K562 (cell line): ENCODE data around the gene UBXN11. TPM values are rescaled to one million over a fixed set of nuclear protein-coding genes. Genes with fewer than 3 reads are reported as not detected.

ENCODE experiments used
- ARHGAP35 ChIP-seq: fragments of 450-650 bp; IDR thresholded peaks from 2 replicates; pipeline ENCODE4 v1.6.1; 2018; ENCODE audit not compliant: partially characterized antibody
- E2F1 ChIP-seq: sonication (generic); formaldehyde crosslinking; IDR thresholded peaks from 2 replicates; pipeline ENCODE4 v1.8.1; 2023; ENCODE audit warnings: mild to moderate bottlenecking, missing genetic modification reagents, moderate library complexity
- ELF2 ChIP-seq: fragments of 250-450 bp; sonication (Bioruptor Pico); IDR thresholded peaks from 2 replicates; pipeline ENCODE4 v1.5.0; 2021; ENCODE audit warnings: mild to moderate bottlenecking
- HNRNPL ChIP-seq: fragments of 200-400 bp; formaldehyde crosslinking; IDR thresholded peaks from 2 replicates; pipeline ENCODE4 v1.6.1; 2017; ENCODE audit warnings: low read depth, mild to moderate bottlenecking, low read length
- MAX ChIP-seq: sonication (generic); formaldehyde crosslinking; IDR thresholded peaks from 2 replicates; pipeline ENCODE4 v1.9.0; 2022; ENCODE audit warnings: mild to moderate bottlenecking, missing genetic modification reagents
- POLR2A ChIP-seq: fragments of 450-650 bp; conservative IDR thresholded peaks from 2 replicates; pipeline ENCODE4 v1.6.1; 2016
- RBM22 ChIP-seq: fragments of 200-400 bp; formaldehyde crosslinking; IDR thresholded peaks from 2 replicates; pipeline ENCODE4 v1.6.1; 2018; ENCODE audit warnings: low read length, low read depth; ENCODE audit not compliant: poor library complexity, severe bottlenecking
- RCOR1 ChIP-seq, 2 experiments: IDR thresholded peaks; 2 replicates each; pipeline ENCODE4 v1.6.1; 2012; ENCODE audit warnings: low read depth in 2 of 2, low read length in 2 of 2, borderline replicate concordance in 1 of 2, improper control_type of control experiment in 1 of 2
- RHOXF2B ChIP-seq: fragments of 250-450 bp; sonication (Bioruptor Pico); conservative IDR thresholded peaks from 2 replicates; pipeline ENCODE4 v1.5.1; 2021
- RUNX1 ChIP-seq: sonication (generic); IDR thresholded peaks from 2 replicates; pipeline ENCODE4 v1.6.1; 2016; ENCODE audit warnings: antibody characterized with exemption, low read depth
- UBTF ChIP-seq, 2 experiments: IDR thresholded peaks; 2 replicates each; pipeline ENCODE4 v1.6.1; 2012; ENCODE audit warnings: improper control_type of control experiment in 2 of 2, low read depth in 2 of 2, low read length in 2 of 2, borderline replicate concordance in 1 of 2
- ZEB2 ChIP-seq: fragments of 450-650 bp; IDR thresholded peaks from 2 replicates; pipeline ENCODE4 v1.6.1; 2016
- ZHX1 ChIP-seq: fragments of 150-350 bp; conservative IDR thresholded peaks from 2 replicates; pipeline ENCODE4 v1.6.1; 2014; ENCODE audit warnings: low read length
- ZNF354B ChIP-seq: fragments of 250-450 bp; sonication (Bioruptor Pico); IDR thresholded peaks from 2 replicates; pipeline ENCODE4 v1.4.0; 2020
- ZZZ3 ChIP-seq: fragments of 450-650 bp; IDR thresholded peaks from 2 replicates; pipeline ENCODE4 v1.6.1; 2016; ENCODE audit warnings: antibody characterized with exemption, mild to moderate bottlenecking, moderate library complexity
- polyA plus RNA-seq, 8 experiments: library from polyadenylated mRNA; depleted of rRNA in 4 of 8; stranded (reverse) in 5 of 8; unstranded in 3 of 8; fragments of >200 nt; fragmentation: Nextera tagmentation in 2 of 8; fragmentation: Illumina TruSeq in 1 of 8; extraction: Ambion mirVana in 2 of 8; extraction: Trizol in 1 of 8; gene quantifications; 2 replicates each; pipeline versions ENCODE4 v1.2.1 to v1.2.3, GENCODE V29; 2011 to 2014; ENCODE audit warnings: inconsistent platforms in 1 of 8, missing spikeins in 1 of 8
- total RNA-seq, 7 experiments: library from RNA; depleted of rRNA in 6 of 7; stranded (reverse); fragments of >200 nt in 6 of 7; fragmentation: Illumina TruSeq in 2 of 7; extraction: Trizol in 2 of 7; gene quantifications; 2 replicates each; pipeline versions ENCODE4 v1.2.1 to v1.2.3, GENCODE V29; 2011 to 2021; ENCODE audit warnings: low replicate concordance in 1 of 7

UBXN11 gene
- total and polyA plus RNA-seq, 9 of the 15 experiments (the other 6 are each of a cell fraction or from before 2014, with no cell fraction given), result 0.48 to 34.3 (median 11.3) TPM

- TF ChIP-seq UBTF (IDR thresholded peaks at IDR 0.05; ENCODE audit: borderline replicate concordance in 1 of 2, low read depth in 2 of 2, low read length in 2 of 2), result no peak
- no peak for TF ChIP-seq HNRNPL
- TF ChIP-seq MAX, result peak; percentile 43; the same call in 1 of the 2 replicates
- TF ChIP-seq RUNX1, result no peak
- TF ChIP-seq ELF2 (CRISPR knock-in tag), result 0 out of 2 replicates have a peak, but pooled peaks have one; percentile 61
- TF ChIP-seq E2F1 (CRISPR knock-in tag), result 0 out of 2 replicates have a peak, but pooled peaks have one; percentile 10
- no peak for TF ChIP-seq ARHGAP35
- TF ChIP-seq ZNF354B (CRISPR knock-in tag), result no peak
- no peak for TF ChIP-seq RHOXF2B (CRISPR knock-in tag)
- TF ChIP-seq ZZZ3, result no peak
- TF ChIP-seq POLR2A, result no peak
- TF ChIP-seq ZHX1, result no peak
- peak in 1 of 2 experiments; percentile 64; a peak in 2 of 4 replicates for TF ChIP-seq RCOR1 (IDR thresholded peaks at IDR 0.05; ENCODE audit: borderline replicate concordance in 1 of 2, low read depth in 2 of 2, low read length in 2 of 2)
- TF ChIP-seq RBM22, result no peak
- TF ChIP-seq ZEB2, result no peak
Observed at GRCh38 chr1:26275580-26276431, 30.6 kb downstream of the UBXN11 start (continued).
